Bronchial epithelial cell (primary cell): ENCODE data around the gene SLC66A2. TPM values are rescaled to one million over a fixed set of nuclear protein-coding genes. Genes with fewer than 3 reads are reported as not detected.

Experiments
- DNase-seq: peaks from one replicate; pipeline ENCODE4 v3.0.0-alpha.2; 2010; ENCODE audit warnings: low read depth
- FAIRE-seq: peaks from 2 replicates; lab custom pipeline; 2011; peaks lifted over from hg19 to GRCh38; lab: Jason Lieb, UNC
- H3K27me3 ChIP-seq: 2 replicates; pipeline ENCODE4 v1.5.1; 2011; ENCODE audit warnings: low read length; ENCODE audit not compliant: control insufficient read depth, insufficient read depth
- H3K36me3 ChIP-seq: 2 replicates; pipeline ENCODE4 v1.5.1; 2011; ENCODE audit warnings: low read length; ENCODE audit not compliant: control insufficient read depth, insufficient read depth
- H3K4me3 ChIP-seq: 2 replicates; pipeline ENCODE4 v1.5.1; 2011; ENCODE audit warnings: mild to moderate bottlenecking, low read depth, low read length, control low read depth
- total RNA-seq: library from RNA; depleted of rRNA; stranded (reverse); fragments of >200 nt; gene quantifications from 2 replicates; pipeline ENCODE4 v1.2.1, GENCODE V29; 2014
- TF ChIP-seq, protein P1 (sequence below): IDR thresholded peaks from 2 replicates; pipeline ENCODE4 v1.5.1; 2011; ENCODE audit warnings: mild to moderate bottlenecking, moderate library complexity, low read length, control low read depth, inconsistent platforms; ENCODE audit not compliant: insufficient read depth, severe bottlenecking

Gene SLC66A2
- total RNA-seq, 1 donor from 2014 or later: 60.6 TPM

DNA sequence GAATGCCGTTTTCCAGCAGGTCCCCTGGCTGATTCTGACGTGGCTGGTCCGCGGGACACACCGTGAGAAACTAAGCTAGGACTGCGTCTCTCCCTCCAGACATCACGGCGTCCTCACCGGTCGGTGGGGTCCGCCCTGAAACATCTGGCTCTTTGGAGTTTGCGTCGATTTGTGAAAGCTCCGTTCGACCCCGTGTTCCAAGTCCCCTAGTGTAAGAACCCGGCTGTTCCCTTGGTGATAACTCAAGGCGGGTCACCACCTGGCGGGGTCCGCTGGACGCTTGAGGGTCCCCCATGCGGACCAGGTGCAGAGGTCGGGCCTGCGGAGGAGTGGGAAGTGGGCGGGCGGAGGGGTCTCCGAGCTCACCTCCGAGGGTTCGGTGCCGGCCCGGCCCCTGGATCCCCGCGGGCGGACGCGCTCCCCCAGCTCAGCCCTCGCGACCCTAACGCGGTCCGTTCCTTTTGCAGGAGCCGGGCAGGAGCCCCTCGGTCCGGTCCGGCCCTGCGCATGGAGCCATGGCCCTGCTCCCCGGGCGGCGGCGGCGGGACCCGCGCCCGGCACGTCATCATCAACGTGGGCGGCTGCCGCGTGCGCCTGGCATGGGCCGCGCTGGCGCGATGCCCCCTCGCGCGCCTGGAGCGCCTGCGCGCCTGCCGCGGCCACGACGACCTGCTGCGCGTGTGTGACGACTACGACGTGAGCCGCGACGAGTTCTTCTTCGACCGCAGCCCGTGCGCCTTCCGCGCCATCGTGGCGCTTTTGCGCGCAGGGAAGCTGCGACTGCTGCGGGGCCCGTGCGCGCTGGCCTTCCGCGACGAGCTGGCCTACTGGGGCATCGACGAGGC, 88.1 kb downstream of the SLC66A2 start:
- TF ChIP-seq, protein P1, sequence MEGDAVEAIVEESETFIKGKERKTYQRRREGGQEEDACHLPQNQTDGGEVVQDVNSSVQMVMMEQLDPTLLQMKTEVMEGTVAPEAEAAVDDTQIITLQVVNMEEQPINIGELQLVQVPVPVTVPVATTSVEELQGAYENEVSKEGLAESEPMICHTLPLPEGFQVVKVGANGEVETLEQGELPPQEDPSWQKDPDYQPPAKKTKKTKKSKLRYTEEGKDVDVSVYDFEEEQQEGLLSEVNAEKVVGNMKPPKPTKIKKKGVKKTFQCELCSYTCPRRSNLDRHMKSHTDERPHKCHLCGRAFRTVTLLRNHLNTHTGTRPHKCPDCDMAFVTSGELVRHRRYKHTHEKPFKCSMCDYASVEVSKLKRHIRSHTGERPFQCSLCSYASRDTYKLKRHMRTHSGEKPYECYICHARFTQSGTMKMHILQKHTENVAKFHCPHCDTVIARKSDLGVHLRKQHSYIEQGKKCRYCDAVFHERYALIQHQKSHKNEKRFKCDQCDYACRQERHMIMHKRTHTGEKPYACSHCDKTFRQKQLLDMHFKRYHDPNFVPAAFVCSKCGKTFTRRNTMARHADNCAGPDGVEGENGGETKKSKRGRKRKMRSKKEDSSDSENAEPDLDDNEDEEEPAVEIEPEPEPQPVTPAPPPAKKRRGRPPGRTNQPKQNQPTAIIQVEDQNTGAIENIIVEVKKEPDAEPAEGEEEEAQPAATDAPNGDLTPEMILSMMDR: no peak
- H3K27me3 ChIP-seq: no peaks in the 10 kb centered on the region
- FAIRE-seq (no peak), DNase-seq (no peak)
- no peaks in the 10 kb centered on the region for H3K36me3 ChIP-seq
- H3K4me3 ChIP-seq: no peak overlapping the region

DNA sequence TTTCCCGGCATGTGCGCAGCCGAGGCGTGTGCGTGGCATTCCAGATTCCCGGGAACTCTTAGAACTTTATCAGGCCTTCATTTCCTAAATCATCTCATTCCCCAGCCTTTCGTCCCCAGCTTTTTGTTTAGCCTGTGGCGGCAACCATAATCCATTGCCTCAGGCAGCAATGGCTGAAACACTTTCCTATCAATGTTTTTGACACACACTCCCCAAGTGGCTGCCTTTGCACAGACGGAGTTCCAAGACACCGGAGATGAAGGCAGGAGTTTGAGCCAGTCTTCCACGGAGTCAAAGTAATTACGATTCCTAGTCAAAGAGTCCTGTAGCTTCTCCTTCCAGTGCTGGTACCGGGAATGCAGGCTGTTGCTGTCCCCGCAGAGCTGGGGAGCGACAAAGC, 88.9 kb downstream of the SLC66A2 start:
- no peak for FAIRE-seq
- no peak for DNase-seq
- TF ChIP-seq, protein P1: no peak
- Histone ChIP-seq H3K27me3 (no peaks in the 10 kb centered on the region), H3K36me3 (no peaks in the 10 kb centered on the region), H3K4me3 (no peak overlapping the region)

- no peaks in the 10 kb centered on the region for H3K36me3 ChIP-seq
- no peaks in the 10 kb centered on the region for H3K27me3 ChIP-seq
- DNase-seq: no peak
- TF ChIP-seq, protein P1: no peak
- no peak for FAIRE-seq
- no peak overlapping the region for H3K4me3 ChIP-seq
Observed at GRCh38 chr18:79861687-79862086, 89.8 kb downstream of the SLC66A2 start.

DNA sequence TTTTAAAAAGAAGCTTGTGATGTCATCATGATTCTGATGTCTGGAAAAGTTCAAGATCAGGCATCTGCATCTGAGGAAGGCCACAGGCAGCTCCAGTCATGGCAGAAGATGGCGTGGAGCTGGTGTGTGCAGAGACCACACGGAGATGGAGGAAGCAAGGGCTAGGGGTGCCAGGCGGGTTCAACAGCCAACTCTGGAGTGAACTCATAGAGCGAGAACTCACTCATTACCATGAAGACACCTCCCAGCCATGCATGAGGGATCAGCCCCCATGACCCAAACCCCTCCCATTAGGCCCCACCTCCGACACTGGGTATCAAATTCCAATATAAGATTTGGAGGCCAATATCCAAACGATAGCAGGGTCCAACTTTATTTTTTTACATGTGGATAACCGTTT, 92.1 kb downstream of the SLC66A2 start:
- TF ChIP-seq, protein P1: no peak
- DNase-seq (no peak), FAIRE-seq (no peak)
- Histone ChIP-seq H3K4me3 (no peak overlapping the region), H3K27me3 (peaks cover 4% of the 10 kb centered on the region), H3K36me3 (no peaks in the 10 kb centered on the region)

DNA sequence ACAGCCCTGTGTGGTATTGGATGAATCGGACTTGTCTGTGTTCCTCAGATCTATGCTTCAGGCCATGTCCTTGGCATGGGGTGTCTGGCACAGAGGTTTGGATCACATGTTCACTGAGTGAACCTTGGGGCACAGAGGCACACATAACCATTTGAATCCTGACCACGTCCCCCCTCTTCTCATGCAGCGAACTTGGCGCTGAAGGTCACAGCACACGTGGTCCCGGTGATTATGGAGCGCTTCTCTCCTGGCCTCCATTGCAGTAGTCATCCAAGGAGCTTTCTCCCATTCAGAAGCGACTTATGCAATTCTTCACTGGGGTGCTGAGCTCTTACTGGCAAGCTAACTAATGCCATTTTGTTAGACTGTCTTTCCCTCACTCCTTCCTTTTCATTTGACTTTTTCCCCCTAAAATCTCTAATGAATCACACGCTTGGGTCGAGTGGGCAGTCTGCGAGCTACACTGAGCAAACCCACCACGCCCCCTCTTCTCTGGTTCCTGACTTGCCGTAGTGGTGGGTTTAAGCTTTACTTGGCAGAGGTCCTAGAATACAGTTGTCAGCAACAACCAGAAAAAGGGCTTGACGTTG, 94.3 kb downstream of the SLC66A2 start:
- Histone ChIP-seq H3K36me3 (no peaks in the 10 kb centered on the region), H3K27me3 (peaks cover 4% of the 10 kb centered on the region), H3K4me3 (no peak overlapping the region)
- no peak for FAIRE-seq
- TF ChIP-seq, protein P1: no peak
- DNase-seq: peak; percentile 12
